T-helper 22 cell (primary cell): ENCODE measurements around the gene ENTREP3.

Source experiments
- DNase-seq: peaks from one replicate; pipeline ENCODE4 v3.0.0-alpha.2; 2020; ENCODE audit warnings: low read depth

The ENTREP3 gene

DNA sequence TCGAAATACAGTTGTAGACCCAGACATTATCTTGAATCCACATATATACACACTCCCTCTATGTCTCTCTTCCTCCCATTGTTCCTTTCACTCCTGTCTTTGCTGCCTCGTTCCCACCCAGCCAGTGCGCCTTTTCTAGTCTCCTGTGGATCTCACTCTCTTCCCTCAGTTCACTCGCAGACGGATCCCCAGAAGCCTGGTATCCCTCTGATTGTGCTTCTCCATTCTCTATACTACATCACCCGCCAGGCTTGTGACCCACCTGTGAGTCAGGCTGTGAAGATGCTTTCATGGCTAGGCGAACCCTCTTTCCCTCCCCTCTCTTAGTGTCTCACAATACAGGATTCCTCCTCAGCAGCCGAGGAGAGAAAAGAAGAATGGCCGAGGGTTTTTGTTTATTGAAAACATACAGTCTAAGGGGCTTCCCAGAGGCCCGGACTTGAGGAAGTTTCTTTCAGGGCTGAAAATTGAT, 23.4 kb upstream of the ENTREP3 start:
- no peak for DNase-seq

DNA sequence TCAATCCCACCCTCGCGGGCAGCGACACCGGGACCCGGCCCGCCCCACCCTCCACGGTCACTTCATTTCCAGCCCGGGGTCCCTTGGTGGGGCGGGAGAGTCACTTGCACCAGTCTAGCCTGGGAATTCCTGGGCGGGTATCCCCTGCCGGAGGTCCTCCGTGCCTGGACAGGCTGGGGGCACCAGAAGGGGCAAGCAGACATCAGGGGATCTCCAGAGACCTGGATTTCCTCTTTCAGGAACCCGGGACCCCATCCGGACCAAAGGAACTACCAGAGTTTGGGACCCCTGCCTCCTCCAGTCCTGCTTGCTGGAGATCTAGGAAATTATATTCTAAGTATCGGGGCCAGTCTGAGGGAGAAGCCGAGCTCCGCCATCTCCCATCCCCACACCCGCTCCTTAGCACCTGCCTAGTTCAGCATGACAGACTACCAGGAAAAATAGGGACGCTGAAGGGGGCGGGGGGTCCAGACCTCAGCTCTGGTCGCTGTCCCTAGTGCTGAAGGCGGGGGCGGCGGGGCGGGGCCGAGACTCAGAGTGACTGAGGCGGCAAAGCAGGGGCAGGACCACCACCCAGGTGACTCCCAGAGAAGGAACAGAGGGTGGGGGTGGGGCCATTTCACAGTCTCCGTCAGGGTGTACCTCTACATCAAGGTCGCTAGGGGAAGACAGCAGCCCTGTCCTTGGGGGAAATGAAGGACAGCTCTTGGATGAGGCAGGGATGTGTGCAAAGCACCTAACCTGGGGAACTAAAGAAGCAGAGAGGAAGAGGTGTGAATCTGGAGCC, 22.8 kb upstream of the ENTREP3 start:
- DNase-seq, result peak; percentile 67

DNA sequence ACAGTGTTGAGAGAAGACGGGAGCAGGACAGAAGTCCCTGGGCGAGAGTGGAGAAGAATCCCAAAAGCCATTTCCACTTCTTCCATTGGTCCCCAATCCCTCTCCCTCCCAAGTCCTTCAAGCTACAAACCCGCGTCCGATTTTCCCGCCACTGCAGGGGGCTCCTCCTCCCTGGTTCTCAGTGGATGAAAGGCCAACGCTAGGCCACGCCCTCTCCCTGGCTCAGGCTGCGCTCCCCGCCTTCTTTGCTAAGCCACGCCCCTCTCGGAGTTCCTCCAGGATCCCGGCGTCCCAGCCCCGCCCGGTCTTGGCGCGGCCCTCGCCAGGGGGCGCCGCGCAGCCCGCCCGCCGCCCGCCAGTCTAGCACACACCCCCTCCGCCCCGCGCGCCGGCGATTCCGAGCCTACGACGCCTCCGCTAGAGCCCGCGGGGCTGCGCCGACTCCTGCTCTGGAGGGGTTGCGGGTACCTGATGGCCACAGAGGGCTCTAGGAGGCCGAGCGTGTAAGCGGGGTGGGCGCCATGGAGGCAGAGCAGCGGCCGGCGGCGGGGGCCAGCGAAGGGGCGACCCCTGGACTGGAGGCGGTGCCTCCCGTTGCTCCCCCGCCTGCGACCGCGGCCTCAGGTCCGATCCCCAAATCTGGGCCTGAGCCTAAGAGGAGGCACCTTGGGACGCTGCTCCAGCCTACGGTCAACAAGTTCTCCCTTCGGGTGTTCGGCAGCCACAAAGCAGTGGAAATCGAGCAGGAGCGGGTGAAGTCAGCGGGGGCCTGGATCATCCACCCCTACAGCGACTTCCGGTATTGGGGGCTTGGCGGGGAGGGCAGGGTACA, 22.0 kb upstream of the ENTREP3 start, which contains the start of gene HCN3:
Gene HCN3 (plus strand): TSS at position 394 of the 832 bp plus-strand sequence. CDS start 128 bp downstream, at position 522.
- DNase-seq, result peak; percentile 87

DNA sequence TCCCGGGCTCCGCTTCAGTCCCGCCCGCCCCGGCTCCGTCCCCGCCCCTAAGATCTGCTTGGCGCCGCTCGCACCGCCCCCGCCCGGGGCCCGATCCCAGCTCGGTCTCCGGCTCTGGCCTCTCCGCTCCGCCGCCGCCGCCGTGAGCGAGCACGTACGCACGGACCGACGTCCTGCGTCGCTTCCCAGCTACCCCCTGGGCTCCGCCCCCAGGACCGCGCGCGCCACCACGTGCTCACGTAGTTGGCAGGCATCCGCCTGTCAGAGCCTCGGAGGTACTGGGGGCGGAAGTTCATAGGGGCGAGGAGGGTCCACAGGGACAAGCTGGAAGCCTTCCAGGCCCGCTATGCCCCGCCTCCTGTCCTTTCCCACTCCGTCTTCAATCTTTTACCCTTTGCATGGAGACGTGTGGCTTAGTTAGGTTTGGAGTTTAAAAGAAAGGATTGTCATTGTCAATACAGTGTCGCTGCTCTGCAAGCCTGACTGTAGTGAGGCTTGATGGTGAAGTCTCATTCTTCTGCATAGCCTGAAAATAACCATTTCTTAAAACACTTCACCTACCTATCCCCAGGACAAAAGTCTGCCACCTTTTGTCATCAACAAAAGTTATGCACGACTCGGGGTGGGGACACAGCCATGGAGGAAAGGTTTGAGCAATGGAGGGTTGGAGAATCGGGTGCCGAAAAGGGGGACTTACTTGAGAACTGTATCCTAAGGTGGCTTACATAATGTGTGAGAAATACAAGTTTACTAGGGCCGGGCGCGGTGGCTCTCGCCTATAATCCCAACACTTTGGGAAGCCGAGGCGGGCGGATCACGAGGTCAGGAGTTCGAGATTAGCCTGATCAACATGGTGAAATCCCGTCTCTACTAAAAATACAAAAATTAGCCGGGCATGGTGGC, 18.3 kb upstream of the ENTREP3 start, which contains the start of gene CLK2:
Gene CLK2 (minus strand): TSS at position 162 of the 903 bp plus-strand sequence. CDS start 2,527 bp downstream, outside the sequence.
- peak; percentile 91 for DNase-seq

DNA sequence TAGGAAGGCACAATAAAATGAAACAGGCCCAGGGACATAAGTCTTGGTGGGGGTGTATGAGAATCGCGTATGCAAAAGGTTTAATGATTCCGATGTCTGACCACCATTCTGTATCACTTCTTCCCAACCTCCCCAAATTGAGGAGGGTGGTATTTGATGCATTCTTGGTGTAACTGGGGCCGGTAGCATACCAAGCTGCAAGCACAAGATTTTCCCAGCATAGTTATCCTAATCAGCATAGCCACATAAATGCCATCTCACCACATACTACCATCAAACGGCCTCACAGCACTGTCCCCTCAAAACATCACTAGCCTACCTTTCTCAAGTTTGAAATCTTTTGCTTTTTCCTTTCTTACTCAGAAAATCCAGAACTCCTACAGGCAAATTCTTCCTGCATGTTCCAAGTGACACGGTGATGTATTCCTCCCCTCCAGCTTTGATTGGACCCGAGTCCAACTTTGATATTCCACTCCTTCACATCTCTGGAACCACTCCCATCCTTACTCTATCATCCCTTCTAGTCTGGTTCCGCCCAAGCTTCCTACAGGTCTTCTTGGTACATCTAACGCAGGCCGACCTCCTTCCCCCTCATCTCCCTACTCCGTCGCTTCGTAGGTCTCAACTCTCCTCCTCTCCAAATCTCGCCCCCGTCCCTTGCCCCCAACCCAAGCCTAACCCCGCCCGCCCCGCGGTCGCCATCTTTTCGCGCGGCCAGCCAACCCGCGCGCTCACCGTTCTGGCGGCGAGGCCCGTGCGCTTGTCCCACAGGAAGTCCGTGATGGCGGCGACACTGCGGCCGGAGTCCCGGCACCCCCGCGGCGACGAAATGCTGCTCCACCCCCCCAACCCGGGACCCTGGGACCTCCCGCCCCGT, 17.4 kb upstream of the ENTREP3 start:
- no peak for DNase-seq

DNA sequence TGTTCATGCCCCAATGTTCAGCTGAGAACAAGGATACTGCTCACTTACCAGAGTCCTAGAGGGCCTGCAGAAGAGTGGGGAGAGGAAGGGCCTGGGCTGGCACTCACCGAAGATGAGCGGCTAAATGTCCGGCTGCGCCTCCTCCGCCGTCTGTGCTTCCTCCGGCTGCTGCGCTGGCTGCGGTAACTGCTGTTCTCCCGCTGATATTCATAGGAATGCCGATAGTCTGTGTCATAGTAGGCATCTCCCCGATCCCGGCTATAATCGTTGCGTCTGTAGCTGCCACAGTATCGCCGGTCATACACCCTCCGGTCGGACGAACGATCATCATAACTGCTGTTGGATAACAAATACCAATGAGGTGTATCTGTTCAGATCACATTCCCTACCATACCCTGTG, 14.1 kb upstream of the ENTREP3 start:
- no peak for DNase-seq

DNA sequence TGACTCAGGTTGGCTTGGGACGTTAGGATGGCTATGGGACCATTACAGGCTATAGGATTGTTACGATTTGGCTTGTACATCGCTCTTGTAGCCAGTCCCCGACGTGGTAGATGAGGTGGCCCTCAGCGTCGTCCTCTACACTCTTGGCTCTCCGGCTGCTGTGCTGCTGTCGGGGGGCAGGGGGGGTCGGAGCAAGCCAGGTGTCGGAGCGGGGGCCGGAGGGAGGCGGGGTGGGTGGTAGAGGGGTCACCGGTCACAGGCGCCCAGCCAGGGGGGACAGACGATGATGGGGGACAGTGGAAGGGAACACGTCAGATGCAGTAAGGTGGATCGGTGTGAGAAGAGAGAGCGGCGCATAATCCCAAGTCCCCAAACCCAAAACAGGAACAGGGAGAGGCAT, 13.3 kb upstream of the ENTREP3 start:
- DNase-seq, result no peak

DNA sequence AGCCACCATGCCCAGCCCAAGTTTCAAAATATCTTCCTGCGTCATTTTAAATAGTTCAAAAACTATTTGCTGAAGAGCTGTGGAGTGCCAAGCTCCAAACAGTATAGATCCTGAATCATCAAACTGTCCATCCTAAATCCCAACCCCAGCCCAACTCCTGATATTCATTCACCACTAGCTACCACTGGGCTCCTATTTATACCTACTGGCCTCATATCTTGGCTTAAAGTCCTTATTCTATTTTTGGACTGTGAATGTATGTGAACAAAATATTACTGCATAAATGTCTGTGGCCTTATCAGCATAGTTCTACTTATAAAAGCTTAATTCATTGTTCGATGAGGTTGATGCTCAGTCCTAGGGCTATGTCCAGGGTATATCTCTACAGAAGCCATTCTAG, 12.1 kb upstream of the ENTREP3 start:
- no peak for DNase-seq

DNA sequence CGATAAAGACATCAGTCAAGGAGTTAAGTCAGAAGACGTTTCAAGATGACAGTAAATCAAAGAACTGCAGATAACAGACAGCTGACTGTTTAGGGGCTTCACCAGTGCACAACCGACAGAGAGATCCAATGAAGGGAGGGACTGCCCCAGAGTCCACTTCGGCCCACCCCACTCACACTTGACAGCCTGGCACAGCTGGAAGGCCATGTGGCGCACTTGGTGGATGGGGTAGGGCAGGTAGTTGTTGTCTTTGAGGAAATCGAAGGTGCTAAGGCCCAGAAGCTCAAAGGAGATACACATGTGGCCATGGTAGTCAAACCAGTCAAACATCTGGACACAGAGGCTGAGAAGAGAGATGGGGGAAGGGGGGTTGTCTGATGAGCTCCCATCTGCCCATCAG, 11.3 kb upstream of the ENTREP3 start:
- no peak for DNase-seq

DNA sequence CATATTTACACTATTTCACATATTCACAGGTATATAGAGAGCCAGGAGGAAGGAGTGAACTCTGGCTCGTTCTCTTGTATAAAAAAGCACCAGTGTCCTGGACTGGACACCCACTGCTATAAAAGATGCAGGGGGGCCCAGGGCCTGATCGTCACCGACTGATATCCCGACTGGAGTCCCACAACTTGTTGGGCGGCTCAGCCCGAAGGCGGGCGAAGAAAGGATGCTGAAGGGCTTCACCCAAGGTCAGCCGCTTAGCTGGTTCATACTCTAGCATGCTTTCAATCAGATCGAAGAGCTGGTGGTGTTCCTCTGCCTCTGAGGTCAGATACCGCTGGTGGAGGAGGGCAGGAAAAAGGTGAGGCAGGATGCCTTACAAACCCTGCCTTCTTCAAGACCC, 7.8 kb upstream of the ENTREP3 start:
- no peak for DNase-seq

DNA sequence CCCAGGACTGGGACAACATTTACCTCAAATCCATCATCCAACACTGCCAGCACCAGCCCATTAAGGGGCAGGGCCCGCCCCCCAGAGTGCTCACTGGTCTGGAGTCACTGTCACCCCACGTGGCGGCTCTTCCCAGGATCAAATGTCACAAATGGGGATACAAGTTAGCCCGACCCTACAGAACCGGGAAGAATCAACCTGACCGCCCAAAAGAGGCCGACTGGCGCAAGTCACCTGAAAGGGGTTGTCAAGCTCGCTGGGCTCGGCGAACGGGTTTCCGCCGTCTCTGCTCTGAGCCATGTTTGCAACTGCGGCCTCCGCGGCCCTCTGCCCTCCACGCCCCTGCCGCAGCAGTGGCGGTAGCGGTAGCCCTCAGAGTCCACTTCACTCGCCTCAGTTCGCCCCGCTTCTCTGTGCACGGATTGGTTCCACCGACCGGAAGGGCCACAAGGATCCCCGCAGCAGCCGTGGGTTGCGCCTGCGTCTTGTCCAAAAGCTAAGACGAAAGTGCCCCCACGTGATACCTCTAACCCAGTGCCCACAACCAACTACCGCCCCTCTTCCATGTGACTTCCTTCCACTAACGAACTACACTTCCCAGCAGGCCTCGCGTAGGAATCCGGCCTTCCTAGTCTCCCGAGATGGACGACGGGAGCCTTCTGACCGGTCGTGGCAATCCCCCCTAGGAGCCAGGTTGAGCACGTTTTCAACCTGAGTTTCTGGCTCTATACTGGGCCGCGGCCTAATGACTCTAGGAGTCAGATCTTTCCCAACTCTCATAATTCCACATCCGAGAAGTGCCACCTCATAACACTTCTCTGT, 6.8 kb upstream of the ENTREP3 start, which contains the start of gene SCAMP3:
Gene SCAMP3 (minus strand): TSS at position 509 of the 822 bp plus-strand sequence. CDS start 209 bp downstream, at position 300.
- DNase-seq, result peak; percentile 86

DNA sequence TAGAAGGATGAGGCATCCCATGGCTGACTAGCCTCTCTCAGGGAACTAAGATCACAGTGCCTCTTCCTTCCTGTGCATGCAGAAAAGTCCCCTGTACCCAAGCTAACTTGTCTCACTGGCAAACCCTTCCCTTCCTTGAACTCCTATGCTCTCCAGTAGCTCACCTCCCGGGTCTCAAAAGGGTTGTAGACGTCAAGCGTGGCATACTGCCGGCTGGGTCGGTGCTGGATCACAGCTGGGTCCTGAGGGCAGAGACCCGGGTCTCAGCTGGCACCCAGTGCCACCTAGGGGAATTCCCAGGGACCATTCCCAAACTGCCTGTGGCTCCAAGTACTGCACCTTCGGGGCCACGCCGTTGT, 6.2 kb upstream of the ENTREP3 start:
- DNase-seq, result no peak

DNA sequence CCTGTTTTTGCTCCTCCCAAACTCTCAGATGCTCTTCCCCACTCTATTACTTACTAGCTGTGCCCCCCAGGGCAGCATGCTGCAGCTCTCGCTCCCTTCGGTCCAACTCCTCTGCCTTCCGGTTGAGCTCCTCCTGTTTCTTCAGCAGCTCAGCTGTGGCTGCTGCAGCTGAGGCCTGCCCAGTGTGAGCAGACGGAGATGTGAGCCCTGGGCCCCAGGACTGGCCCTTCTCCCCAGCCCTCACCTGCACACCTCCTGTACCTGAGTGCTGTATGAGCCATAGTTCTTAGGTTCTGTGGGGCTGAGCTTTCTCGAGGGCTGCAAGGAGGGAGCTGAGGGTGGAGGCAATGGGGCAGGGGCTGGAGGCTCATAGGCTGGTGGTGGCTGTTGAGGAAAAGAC, 5.0 kb upstream of the ENTREP3 start:
- no peak for DNase-seq

DNA sequence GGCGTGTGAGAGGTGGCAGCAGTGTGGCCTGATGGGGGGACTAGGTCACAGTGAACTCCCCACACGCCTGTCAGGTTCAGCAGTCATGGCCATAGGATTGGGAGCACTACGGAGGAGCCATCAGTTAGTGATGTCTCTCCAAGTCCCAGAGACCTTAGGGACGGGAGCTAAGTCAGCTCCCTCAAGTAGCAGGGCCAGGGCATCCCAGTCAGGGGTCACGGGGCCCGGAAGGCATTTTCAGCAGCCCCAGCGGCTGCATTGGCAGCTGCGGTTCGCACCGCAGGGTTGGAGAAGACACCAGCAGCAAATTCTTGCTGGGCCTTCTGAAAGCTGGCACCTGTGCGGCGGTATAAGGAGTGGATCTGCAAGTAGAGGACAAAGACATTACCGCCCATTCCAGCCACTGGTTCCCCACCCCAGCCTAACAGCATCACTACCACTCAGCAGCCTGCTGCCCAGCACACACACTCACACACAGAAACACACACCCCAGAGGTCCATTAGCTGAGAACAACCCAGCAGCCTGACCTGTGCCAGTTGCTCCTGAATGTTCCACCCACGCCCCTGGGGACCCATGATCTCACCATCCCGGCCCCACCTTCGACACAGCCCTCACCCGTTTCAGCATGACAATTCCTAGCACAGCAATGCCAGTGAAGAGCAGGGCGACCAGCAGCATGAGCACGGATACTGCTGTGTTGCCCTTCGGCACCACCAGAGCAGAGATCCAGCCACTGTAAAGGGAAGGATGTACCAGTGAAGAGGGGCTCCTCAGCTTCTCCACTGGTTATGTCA, 972 bp upstream of the ENTREP3 start:
- DNase-seq, result no peak

DNA sequence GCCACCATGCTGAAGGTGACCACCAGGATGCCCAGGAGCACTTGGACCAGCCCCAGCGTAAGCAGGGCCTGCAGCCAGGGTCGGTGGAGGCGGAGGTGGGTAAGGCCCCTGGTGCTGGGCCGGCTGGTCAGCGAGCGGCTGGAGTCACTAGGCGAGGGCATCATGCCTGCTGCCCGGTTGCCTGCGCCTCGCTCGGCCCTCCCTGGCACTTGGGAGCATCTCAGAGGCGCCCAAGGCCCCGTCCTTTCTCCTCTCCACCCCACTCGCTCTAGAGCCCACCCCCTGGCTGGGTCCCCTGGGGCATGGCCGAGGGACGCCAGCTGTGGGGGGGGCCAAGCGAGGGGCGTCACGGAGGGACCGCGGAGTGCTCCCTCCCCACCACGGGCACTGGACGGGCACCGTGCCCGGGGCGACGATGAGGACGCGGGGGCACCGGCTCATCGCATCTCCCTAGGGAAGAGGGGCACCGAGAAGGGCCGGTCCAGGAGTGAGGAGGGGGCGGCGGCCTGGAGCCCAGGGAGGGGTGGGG, 505 bp downstream of the ENTREP3 start:
- DNase-seq, result no peak

DNA sequence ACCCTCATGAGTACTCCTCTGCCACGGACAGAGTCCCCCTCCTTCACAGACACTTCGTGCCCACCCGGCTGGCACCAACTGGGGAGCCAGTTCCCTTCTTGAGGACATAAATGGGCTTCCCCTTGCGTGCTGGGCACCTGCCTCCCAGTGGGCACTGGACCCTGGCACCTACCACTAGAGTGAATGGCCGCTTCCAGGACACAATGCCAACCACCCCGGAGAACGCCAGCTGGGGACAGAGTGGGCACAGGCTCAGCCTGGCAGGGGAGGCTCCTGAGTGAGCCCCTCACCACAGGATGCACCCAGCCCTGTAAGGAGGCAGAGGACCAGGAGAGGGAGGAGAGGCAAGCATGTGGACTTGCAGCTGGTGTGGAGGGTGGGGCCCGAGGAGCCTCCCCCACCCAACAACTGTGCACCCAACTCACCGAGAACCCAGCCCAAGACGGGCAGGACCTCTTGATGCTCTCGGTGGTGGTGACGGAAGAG, 1.0 kb downstream of the ENTREP3 start:
- DNase-seq, result no peak

DNA sequence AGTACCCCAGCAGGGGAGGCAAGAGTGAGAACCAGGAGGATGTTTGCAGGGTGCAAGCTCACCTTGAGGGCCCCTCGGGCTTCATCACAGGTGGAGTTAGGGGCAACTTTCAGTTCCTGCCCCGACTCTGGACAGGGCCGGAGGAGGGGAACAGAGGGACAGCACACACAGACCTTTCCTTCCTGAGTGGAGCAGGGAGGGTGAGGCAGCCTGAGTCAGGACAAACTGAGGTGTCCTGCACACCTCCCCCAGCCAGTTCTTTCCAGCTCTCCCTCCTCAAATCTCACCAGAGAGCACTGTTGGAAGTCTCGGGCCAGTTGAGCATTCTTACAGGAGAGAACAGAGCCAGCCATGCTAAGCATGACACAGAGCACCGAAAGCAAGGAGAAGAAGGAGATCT, 1.5 kb downstream of the ENTREP3 start:
- no peak for DNase-seq

DNA sequence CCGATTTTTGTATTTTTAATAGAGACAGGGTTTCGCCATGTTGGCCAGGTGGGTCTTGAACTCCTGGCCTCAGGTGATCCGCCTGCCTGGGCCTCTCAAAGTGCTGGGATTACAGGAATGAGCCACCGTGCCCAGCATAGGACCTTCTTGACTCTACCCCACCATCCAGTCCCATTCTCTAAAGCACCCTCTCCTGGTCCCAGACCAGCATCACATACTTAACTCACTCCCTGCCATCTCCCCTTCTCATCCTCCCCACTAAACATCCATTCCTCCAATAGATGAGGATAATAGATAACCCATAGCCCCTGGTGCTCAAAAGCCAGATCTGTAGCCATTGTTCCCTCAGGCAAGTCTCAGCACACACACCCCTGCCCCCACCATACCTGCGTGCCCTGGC, 2.1 kb downstream of the ENTREP3 start:
- DNase-seq, result no peak

DNA sequence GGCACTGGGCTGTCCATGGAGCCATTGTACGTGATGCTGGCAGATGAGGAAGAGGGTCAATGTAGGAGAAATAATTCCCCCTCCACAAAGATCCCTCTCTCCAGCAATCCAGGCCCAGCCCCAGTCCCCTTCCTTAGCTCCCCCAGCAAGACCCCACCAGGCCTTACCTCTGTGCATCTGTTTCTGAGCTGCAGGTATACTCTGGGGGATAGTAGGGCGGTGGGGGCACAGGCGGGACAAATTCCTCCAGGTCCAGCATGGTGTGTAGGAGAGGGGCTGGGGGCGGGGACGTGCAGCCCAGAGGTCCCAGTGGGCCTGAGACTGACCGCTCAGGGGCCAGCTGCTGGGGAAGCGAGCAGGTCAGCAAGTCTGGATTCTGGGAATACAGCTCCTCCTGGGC, 3.7 kb downstream of the ENTREP3 start:
- no peak for DNase-seq
